ENCODE measurements around the gene BPHL. TPM values are rescaled to one million over a fixed set of nuclear protein-coding genes. Genes with fewer than 3 reads are reported as not detected.

The BPHL gene
- total and polyA plus RNA-seq, 3 donors from 2014 or later, result 14.3 to 16.8 (median 16.8) TPM

- Histone ChIP-seq H3K9me3 (no peaks in the 10 kb centered on the region), H3K27ac (no peak overlapping the region), H3K36me3 (ENCODE audit: low read depth, missing control alignments) (no peaks in the 10 kb centered on the region), H3K27me3 (no peaks in the 10 kb centered on the region), H3K4me3 (no peak overlapping the region), H3K4me1 (no peaks in the 10 kb centered on the region)
- DNase-seq, result no peak
- 81 to 85% methylated on average over 5 of the region's 5 CpGs for WGBS, 2 donors
- no peak for TF ChIP-seq CTCF (IDR thresholded peaks at IDR 0.05)
- TF ChIP-seq POLR2A (IDR thresholded peaks at IDR 0.05), result no peak
- intact Hi-C loops (cut with DNase I; ENCODE audit: low total_unique reads), result no loop called here
Observed at GRCh38 chr6:3081960-3082359, 36.6 kb upstream of the BPHL start.

- Histone ChIP-seq H3K9me3 (no peaks in the 10 kb centered on the region), H3K4me3 (no peak overlapping the region), H3K4me1 (no peaks in the 10 kb centered on the region), H3K27ac (no peak overlapping the region), H3K36me3 (ENCODE audit: low read depth, missing control alignments) (no peaks in the 10 kb centered on the region), H3K27me3 (no peaks in the 10 kb centered on the region)
- intact Hi-C loops (cut with DNase I; ENCODE audit: low total_unique reads), result no loop called here
- WGBS, 2 donors, result 85 to 95% methylated on average over 4 of the region's 4 CpGs
- no peak for DNase-seq
- TF ChIP-seq POLR2A (IDR thresholded peaks at IDR 0.05), result no peak
Observed at GRCh38 chr6:3085074-3085473, 33.4 kb upstream of the BPHL start.

- DNase-seq, result no peak
- WGBS, 2 donors, result 54 to 60% methylated on average over 7 of the region's 7 CpGs
- Histone ChIP-seq H3K9me3 (no peaks in the 10 kb centered on the region), H3K4me3 (no peak overlapping the region), H3K27me3 (no peaks in the 10 kb centered on the region), H3K27ac (no peak overlapping the region), H3K36me3 (ENCODE audit: low read depth, missing control alignments) (no peaks in the 10 kb centered on the region), H3K4me1 (no peaks in the 10 kb centered on the region)
- no peak for TF ChIP-seq POLR2A (IDR thresholded peaks at IDR 0.05)
- TF ChIP-seq CTCF (IDR thresholded peaks at IDR 0.05), result no peak
- intact Hi-C loops (cut with DNase I; ENCODE audit: low total_unique reads), result no loop called here
Observed at GRCh38 chr6:3086282-3086946, 32.1 kb upstream of the BPHL start.

GRCh38 chr6:3088446-3088845, 30.1 kb upstream of the BPHL start:
- 86 to 100% methylated on average over 1 to 4 of the region's 4 CpGs for WGBS, 2 donors
- Histone ChIP-seq H3K4me3 (no peak overlapping the region), H3K27me3 (no peaks in the 10 kb centered on the region), H3K4me1 (no peaks in the 10 kb centered on the region), H3K36me3 (ENCODE audit: low read depth, missing control alignments) (no peaks in the 10 kb centered on the region), H3K9me3 (no peaks in the 10 kb centered on the region), H3K27ac (peak overlapping the region in 1 of 2 donors; percentile 25)
- no peak for TF ChIP-seq POLR2A (IDR thresholded peaks at IDR 0.05)
- TF ChIP-seq CTCF (IDR thresholded peaks at IDR 0.05), result no peak
- intact Hi-C loops (cut with DNase I; ENCODE audit: low total_unique reads), result no loop called here
- DNase-seq, result no peak

- DNase-seq, result no peak
- Histone ChIP-seq H3K27me3 (no peaks in the 10 kb centered on the region), H3K4me3 (no peak overlapping the region), H3K27ac (peak overlapping the region in 1 of 2 donors; percentile 25), H3K9me3 (no peaks in the 10 kb centered on the region), H3K4me1 (no peaks in the 10 kb centered on the region), H3K36me3 (ENCODE audit: low read depth, missing control alignments) (no peaks in the 10 kb centered on the region)
- WGBS, 2 donors, result 51 to 57% methylated on average over 4 of the region's 4 CpGs
- intact Hi-C loops (cut with DNase I; ENCODE audit: low total_unique reads), result no loop called here
- no peak for TF ChIP-seq CTCF (IDR thresholded peaks at IDR 0.05)
- no peak for TF ChIP-seq POLR2A (IDR thresholded peaks at IDR 0.05)
Observed at GRCh38 chr6:3088968-3089367, 29.5 kb upstream of the BPHL start.

Data from testis (tissue), 3 donors.